Stimulated activated CD4-positive, alpha-beta T cell treated with anti-CD3 and anti-CD28 coated beads, Interleukin-2, amount 100 ng/mL, for 48 hours (primary cell): ENCODE measurements around the gene GNMT.
"Not testable (repeated sequence)": the region's sequence is repeated elsewhere in the genome, so short reads cannot be mapped to it uniquely, and the experiment has no call there.

Source experiments
- DNase-seq, 2 donors: peaks; one replicate each; pipeline ENCODE4 v3.0.0-alpha.2; 2020

The GNMT gene

GRCh38 chr6:42942444-42942843 is 18.1 kb upstream of the GNMT start:
- DNase-seq, result no peak

GRCh38 chr6:42947950-42948349 is 12.6 kb upstream of the GNMT start:
- DNase-seq, result no peak

GRCh38 chr6:42952389-42952788 is 8.2 kb upstream of the GNMT start:
- no peak for DNase-seq

GRCh38 chr6:42954405-42954804 is 6.1 kb upstream of the GNMT start:
- not testable (repeated sequence) for DNase-seq

- no peak for DNase-seq
Observed at GRCh38 chr6:42958125-42958524, 2.4 kb upstream of the GNMT start.

- DNase-seq, result no peak
Observed at GRCh38 chr6:42959917-42960242, 674 bp upstream of the GNMT start.

GRCh38 chr6:42961020-42961470 is 491 bp downstream of the GNMT start:
- DNase-seq, result no peak

GRCh38 chr6:42962096-42962495 is 1.5 kb downstream of the GNMT start:
- no peak for DNase-seq

- DNase-seq, result no peak
Observed at GRCh38 chr6:42962502-42963178, 2.1 kb downstream of the GNMT start.

- no peak for DNase-seq
Observed at GRCh38 chr6:42963179-42963854, 2.8 kb downstream of the GNMT start.

- DNase-seq, result peak; percentile 14 to 39
Observed at GRCh38 chr6:42963855-42964605, 3.5 kb downstream of the GNMT start.

GRCh38 chr6:42966571-42966970 is 6.0 kb downstream of the GNMT start:
- no peak for DNase-seq

- DNase-seq, result no peak
Observed at GRCh38 chr6:42967228-42967627, 6.7 kb downstream of the GNMT start.

- DNase-seq, result no peak
Observed at GRCh38 chr6:42968126-42968701, 7.7 kb downstream of the GNMT start.

- no peak for DNase-seq
Observed at GRCh38 chr6:42968783-42969182, 8.2 kb downstream of the GNMT start.

GRCh38 chr6:42969431-42969830 is 8.9 kb downstream of the GNMT start:
- DNase-seq, result no peak

GRCh38 chr6:42969934-42970333 is 9.4 kb downstream of the GNMT start:
- no peak for DNase-seq

- DNase-seq, result no peak
Observed at GRCh38 chr6:42970871-42971612, 10.5 kb downstream of the GNMT start.

GRCh38 chr6:42971746-42972327 is 11.3 kb downstream of the GNMT start:
- DNase-seq, result no peak

- no peak for DNase-seq
Observed at GRCh38 chr6:42973926-42974325, 13.4 kb downstream of the GNMT start.

- DNase-seq, result no peak
Observed at GRCh38 chr6:42974919-42975505, 14.5 kb downstream of the GNMT start.

- DNase-seq, result peak in 1 of 2 donors; percentile 11
Observed at GRCh38 chr6:42978487-42978838, 17.9 kb downstream of the GNMT start.
